GM19025 (cell line): ENCODE data around the gene BCDIN3D.

Experiments
- ATAC-seq: cut with Tn5 transposase; IDR thresholded peaks from one replicate; pipeline ENCODE4 v1.9.1; 2021; ENCODE audit warnings: mild to moderate bottlenecking, low read depth, moderate library complexity; ENCODE audit not compliant: unreplicated experiment

BCDIN3D gene

DNA sequence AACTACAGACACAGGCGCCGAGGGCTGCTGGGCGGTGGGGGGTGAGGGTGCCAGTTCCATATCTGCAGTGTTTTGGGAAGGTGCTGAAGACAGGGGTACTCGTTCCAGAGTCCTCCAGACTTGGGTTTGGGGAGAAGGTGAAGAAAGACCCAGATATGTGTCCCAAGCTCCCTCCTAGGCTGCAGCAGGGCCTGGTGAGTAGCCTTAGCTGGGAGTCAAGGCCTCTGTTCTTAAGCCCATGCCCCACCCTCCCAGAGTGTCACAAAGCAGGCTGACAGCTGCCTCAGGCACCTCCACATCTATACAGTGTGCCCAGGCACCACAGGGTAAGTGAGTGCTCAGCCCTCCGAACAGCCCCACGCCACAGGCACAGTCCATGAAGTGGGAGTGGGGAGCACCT is 19.0 kb downstream of the BCDIN3D start:
- ATAC-seq = no peak

- ATAC-seq = no peak
Observed at GRCh38 chr12:49823350-49823749, 19.6 kb downstream of the BCDIN3D start.

GRCh38 chr12:49821373-49822287 is 21.3 kb downstream of the BCDIN3D start:
- no peak for ATAC-seq

DNA sequence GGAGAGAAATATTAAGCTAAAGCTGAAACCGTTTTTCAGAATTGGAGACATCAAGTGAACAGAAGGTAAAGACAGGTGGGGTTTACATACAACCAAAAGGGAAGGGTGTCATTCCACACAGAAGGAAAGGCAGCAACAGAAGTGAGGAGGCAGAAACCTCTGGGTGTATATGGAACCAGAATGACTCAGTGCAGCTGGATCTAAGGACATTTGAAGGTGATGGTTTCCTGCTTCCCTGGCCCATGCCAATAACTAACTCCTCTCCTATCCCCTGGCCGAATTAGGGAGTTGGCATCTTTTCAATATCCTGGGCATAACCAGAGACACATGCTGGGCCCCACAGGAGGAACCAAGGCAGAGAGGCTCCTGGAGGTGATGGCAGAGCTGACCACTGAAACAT is 23.1 kb downstream of the BCDIN3D start:
- ATAC-seq = no peak

- ATAC-seq = no peak
Observed at GRCh38 chr12:49818241-49818895, 24.5 kb downstream of the BCDIN3D start.

GRCh38 chr12:49813131-49813530 is 29.8 kb downstream of the BCDIN3D start:
- ATAC-seq = no peak

- ATAC-seq = no peak
Observed at GRCh38 chr12:49811961-49812401, 30.9 kb downstream of the BCDIN3D start.

- no peak for ATAC-seq
Observed at GRCh38 chr12:49811136-49811535, 31.8 kb downstream of the BCDIN3D start.

- no peak for ATAC-seq
Observed at GRCh38 chr12:49809906-49810389, 33.0 kb downstream of the BCDIN3D start.

DNA sequence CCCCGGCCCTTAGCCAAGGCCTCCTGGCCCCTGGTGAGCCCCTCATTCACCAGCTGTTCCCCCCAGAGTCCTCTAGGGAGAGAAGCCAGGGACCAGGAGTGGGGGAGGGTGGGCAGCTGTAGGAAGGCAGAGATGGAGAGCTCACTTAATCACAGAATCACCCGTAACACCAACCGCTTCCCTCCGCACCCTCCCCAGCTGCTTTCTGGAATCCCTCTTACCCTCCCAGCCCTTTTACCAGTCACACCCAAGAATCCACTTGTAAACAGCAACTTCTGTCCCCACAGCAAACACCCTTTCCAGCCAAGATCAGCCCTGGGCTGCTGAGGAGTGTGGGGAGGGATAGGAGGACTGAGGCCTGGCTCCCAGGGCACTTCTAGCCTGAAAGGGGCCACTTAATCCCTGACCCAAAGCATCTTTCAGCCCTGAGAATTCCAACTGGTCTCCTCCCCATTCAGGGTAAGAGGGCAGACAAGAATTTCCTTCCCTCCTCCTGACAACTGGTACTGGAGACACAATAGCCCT is 33.5 kb downstream of the BCDIN3D start:
- ATAC-seq = no peak

- no peak for ATAC-seq
Observed at GRCh38 chr12:49808686-49809380, 34.1 kb downstream of the BCDIN3D start.

DNA sequence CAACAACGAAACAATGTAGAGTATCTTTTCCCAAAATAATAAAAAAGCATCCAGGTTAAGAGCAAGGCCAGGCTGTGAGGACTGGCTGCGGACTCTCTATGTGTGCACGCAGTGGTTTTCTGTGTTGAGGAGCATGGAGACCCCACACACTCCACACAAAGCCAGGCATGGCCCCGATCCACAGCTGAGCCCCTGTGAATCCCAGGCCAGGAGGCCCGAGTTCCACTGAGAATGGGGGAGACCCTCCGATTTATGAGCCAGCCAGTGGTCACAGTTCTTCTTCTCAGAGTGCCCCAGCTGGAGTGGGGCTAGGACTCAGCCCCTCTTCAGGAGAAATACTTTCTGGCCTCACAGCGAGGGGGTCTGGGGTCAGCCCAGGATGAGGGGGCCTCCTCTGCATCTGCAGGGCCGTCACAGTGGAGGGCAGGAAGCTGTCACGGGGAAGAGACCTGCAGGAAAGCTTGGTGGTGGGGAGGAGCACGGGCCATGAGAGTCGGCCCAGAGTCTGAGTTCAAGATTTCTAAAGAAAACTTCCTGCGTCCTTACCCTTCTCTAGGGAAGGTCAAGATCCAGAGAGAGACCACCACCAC is 34.8 kb downstream of the BCDIN3D start:
- no peak for ATAC-seq

DNA sequence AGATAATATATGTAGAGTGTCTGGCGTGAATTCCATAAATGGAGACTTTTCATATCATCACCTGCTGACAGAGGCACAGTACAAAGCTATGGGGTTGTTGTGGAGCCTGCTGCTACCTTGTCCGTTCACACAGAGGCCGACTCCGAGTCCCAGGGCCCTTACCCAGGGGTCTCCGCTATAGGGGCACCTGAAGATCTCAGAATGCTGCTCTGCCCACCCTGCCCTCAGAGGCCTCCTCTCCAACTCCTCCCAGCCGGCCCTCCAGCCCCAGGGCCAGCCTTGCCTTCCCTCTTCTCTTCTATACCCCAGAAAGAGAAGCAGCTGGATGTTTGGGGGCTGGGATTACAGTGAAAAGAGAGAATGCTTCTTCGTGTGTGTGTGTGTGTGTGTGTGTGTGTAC is 36.0 kb downstream of the BCDIN3D start:
- no peak for ATAC-seq

DNA sequence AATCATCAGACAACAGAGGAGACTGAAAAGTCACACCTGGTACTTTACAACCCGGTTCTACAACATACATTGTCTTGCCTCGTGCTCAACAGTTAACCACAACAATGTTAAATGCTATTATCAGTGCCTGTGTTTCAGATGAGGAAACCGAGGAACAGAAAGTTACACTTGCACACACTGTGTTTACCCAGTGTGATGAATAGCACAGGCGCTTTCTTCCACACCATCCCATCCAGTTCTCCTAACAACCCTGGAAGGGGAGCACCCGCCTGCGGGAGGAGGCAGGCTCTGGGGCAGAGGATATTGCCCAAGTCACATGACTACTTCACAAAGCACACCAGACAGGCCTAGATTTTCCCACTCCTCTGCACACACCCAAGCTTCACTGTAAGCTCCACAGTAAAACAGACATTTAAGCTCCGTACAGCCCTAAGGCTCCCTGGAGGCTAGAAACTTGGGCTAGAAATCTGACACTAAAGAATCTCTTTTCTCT is 36.5 kb downstream of the BCDIN3D start:
- no peak for ATAC-seq

GRCh38 chr12:49805409-49805808 is 37.5 kb downstream of the BCDIN3D start:
- ATAC-seq = no peak

GRCh38 chr12:49804821-49805220 is 38.1 kb downstream of the BCDIN3D start:
- no peak for ATAC-seq

DNA sequence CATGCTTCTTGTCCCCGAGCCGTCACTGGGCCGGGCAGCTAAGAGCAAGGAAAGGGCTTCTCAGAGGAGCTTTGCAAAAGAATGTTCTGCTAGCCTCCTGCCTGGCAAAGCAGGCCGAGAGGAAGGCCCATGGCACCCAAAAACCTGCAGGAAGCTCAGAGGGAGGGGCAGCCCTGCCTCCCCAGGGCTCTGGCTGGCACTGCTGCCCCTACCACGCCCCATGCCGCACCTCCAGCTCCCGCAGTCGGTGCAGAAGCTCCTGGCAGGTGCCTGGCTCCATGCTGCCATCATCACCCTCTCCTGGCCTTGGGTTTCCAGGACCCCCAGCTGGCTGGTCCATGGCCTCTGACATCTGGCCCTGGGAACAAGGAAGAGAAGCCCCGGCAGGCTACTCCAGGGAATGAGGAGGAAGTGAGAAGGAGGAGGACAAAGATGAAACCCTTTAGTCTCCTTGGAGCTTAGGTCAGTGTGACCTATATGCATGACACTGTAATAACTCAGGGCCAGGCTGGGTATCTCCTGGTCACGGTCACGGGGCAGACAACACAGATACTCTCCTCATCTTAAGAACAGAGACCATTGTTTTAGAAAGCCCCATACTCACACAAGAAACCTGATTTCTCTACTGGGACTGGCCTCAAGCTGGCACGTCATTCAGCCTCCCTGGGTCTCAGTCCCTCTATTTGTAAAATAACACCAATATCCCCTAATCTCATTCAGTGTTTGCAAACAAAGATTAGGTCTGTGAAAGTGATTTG is 39.0 kb downstream of the BCDIN3D start:
- ATAC-seq = no peak

DNA sequence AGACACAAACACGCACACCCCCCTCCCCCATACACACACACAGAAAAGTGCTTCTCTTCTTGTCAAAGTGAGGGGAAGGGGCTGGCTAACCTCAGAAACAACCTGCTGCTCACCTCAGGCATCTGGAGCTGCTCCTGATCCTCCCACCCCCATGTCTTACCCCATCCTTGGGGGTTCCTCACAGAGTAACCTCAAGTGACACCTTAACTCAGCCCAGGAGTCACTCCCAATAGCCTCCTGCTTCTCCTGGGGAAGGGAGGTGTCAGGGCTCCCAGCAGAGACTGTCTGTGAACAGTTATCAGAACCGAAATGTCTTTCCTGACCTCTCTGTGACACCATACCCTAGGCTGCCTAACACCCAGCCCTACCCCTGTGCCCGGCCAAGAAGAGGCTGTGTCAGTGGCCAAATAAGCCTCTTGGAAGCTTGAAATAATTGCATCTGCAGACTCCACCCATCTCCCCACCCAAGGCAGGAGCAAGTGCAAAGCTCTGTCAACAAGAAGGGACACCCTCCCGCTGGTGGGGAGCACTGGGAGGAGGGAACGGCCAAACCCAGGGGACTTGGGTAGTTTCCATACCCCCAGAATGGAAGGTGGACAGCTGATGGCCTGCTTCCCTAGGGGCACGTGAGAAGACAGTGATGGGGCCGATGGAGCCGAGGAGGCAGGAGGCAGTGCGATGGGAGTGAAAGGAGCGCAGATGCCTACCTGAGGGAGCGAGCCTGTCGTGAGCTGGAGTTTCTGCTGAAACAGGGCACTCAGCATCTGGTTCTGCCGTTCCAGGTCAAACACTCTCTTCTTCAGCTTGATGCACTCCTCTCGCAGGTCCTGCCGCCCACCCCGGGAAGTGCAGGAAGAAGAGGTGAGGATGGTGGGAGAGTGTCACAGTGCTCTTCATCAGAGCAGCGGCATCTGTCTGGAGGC is 41.5 kb downstream of the BCDIN3D start:
- no peak for ATAC-seq
